Measurements from ENCODE around the gene GZF1. TPM values are rescaled to one million over a fixed set of nuclear protein-coding genes. Genes with fewer than 3 reads are reported as not detected.

The GZF1 gene
- total and polyA plus RNA-seq, 2 donors (not counting 1 experiment from before 2014, with no cell fraction given), result 12.5 to 49.0 TPM

GRCh38 chr20:23314699-23315098 lies 47.3 kb upstream of the GZF1 start:
- H3K27me3 ChIP-seq (replicated peaks in 1 of 4; ENCODE audit: control extremely low read depth in 1 of 4, control insufficient read depth in 3 of 4, insufficient read depth in 4 of 4, low read length in 3 of 4), result no peaks in the 10 kb centered on the region
- no peak overlapping the region for H3K4me2 ChIP-seq (replicated peaks; ENCODE audit: low read depth, low read length, poor library complexity, severe bottlenecking)
- WGBS (ENCODE audit: insufficient coverage), result 97% methylated on average over 4 of the region's 5 CpGs
- H3K4me3 Mint-ChIP-seq, result no peak overlapping the region
- no peak overlapping the region for H3K27ac Mint-ChIP-seq
- no peaks in the 10 kb centered on the region for H3K79me2 ChIP-seq (ENCODE audit: control insufficient read depth, insufficient read depth, low read length)
- no peaks in the 10 kb centered on the region for H3K4me1 ChIP-seq (ENCODE audit: control insufficient read depth in 2 of 2, insufficient read depth in 2 of 2, low read length in 2 of 2)
- ChIA-PET CTCF (no interaction called here), POLR2A (no interaction called here)
- intact Hi-C loops (cut with micrococcal nuclease), result no loop called here
- H3K9me3 ChIP-seq (ENCODE audit: control extremely low read depth in 1 of 3, control insufficient read depth in 2 of 3, insufficient read depth in 1 of 3, low read length in 2 of 3), result no peaks in the 10 kb centered on the region
- H3K9ac ChIP-seq (ENCODE audit: low read length), result no peak overlapping the region
- ATAC-seq (ENCODE audit: low read depth) (no peak), DNase-seq (no peak)
- no peak overlapping the region for H2AFZ ChIP-seq (ENCODE audit: insufficient read depth, low read depth, low read length, poor library complexity, severe bottlenecking)
- H3K9me3 Mint-ChIP-seq (ENCODE audit: insufficient read depth), result no peaks in the 10 kb centered on the region
- peaks cover 17% of the 10 kb centered on the region for H3K27me3 Mint-ChIP-seq
- TF ChIP-seq, protein P1, sequence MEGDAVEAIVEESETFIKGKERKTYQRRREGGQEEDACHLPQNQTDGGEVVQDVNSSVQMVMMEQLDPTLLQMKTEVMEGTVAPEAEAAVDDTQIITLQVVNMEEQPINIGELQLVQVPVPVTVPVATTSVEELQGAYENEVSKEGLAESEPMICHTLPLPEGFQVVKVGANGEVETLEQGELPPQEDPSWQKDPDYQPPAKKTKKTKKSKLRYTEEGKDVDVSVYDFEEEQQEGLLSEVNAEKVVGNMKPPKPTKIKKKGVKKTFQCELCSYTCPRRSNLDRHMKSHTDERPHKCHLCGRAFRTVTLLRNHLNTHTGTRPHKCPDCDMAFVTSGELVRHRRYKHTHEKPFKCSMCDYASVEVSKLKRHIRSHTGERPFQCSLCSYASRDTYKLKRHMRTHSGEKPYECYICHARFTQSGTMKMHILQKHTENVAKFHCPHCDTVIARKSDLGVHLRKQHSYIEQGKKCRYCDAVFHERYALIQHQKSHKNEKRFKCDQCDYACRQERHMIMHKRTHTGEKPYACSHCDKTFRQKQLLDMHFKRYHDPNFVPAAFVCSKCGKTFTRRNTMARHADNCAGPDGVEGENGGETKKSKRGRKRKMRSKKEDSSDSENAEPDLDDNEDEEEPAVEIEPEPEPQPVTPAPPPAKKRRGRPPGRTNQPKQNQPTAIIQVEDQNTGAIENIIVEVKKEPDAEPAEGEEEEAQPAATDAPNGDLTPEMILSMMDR (IDR thresholded peaks at IDR 0.05), result no peak
- no peak for TF ChIP-seq EZH2 (IDR thresholded peaks at IDR 0.05; ENCODE audit: borderline replicate concordance, insufficient read depth, low read depth, low read length, poor library complexity, severe bottlenecking)
- H3K36me3 ChIP-seq (replicated peaks in 1 of 2; ENCODE audit: control extremely low read depth in 1 of 2, control insufficient read depth in 1 of 2, extremely low read depth in 1 of 2, insufficient read depth in 2 of 2, low read length in 1 of 2), result no peaks in the 10 kb centered on the region
- no peaks in the 10 kb centered on the region for H4K20me1 ChIP-seq (ENCODE audit: control insufficient read depth, insufficient read depth, low read length, poor library complexity, severe bottlenecking)
- no peaks in the 10 kb centered on the region for H3K4me1 Mint-ChIP-seq
- no peak overlapping the region for H3K4me3 ChIP-seq (ENCODE audit: control extremely low read depth in 1 of 5, extremely low read depth in 1 of 5, insufficient read depth in 1 of 5, low read depth in 2 of 5, low read length in 4 of 5)
- H3K27ac ChIP-seq (ENCODE audit: low read length in 2 of 2), result no peak overlapping the region

DNA sequence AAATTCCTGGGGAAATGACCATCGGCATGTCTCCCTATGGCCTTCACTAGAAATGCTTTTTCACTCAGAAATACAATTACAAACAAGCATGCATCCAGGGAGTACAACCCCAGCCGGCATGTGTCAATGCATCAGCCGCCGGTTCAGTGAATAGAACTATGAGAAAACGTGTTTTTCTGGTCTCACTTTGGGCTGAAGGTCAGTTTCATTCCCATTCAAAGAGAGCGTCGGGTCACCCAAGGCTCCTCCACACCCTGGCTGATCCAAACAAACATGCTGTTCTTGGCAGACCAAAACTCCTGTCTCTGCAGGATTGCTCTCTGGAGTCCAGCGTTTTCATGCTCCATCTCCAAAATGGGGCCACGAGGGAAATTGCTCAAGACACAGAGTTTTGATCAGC lies 46.9 kb upstream of the GZF1 start:
- H3K4me3 Mint-ChIP-seq, result no peak overlapping the region
- no peaks in the 10 kb centered on the region for H3K4me1 Mint-ChIP-seq
- intact Hi-C loops (cut with micrococcal nuclease), result no loop called here
- Histone ChIP-seq H3K36me3 (replicated peaks in 1 of 2; ENCODE audit: control extremely low read depth in 1 of 2, control insufficient read depth in 1 of 2, extremely low read depth in 1 of 2, insufficient read depth in 2 of 2, low read length in 1 of 2) (no peaks in the 10 kb centered on the region), H3K27me3 (replicated peaks in 1 of 4; ENCODE audit: control extremely low read depth in 1 of 4, control insufficient read depth in 3 of 4, insufficient read depth in 4 of 4, low read length in 3 of 4) (no peaks in the 10 kb centered on the region), H3K27ac (ENCODE audit: low read length in 2 of 2) (no peak overlapping the region), H3K79me2 (ENCODE audit: control insufficient read depth, insufficient read depth, low read length) (no peaks in the 10 kb centered on the region), H3K9ac (ENCODE audit: low read length) (no peak overlapping the region), H3K9me3 (ENCODE audit: control extremely low read depth in 1 of 3, control insufficient read depth in 2 of 3, insufficient read depth in 1 of 3, low read length in 2 of 3) (no peaks in the 10 kb centered on the region), H3K4me1 (ENCODE audit: control insufficient read depth in 2 of 2, insufficient read depth in 2 of 2, low read length in 2 of 2) (no peaks in the 10 kb centered on the region), H2AFZ (ENCODE audit: insufficient read depth, low read depth, low read length, poor library complexity, severe bottlenecking) (no peak overlapping the region), H4K20me1 (ENCODE audit: control insufficient read depth, insufficient read depth, low read length, poor library complexity, severe bottlenecking) (no peaks in the 10 kb centered on the region), H3K4me2 (replicated peaks; ENCODE audit: low read depth, low read length, poor library complexity, severe bottlenecking) (no peak overlapping the region), H3K4me3 (ENCODE audit: control extremely low read depth in 1 of 5, extremely low read depth in 1 of 5, insufficient read depth in 1 of 5, low read depth in 2 of 5, low read length in 4 of 5) (no peak overlapping the region)
- ATAC-seq (ENCODE audit: low read depth), result no peak
- H3K27me3 Mint-ChIP-seq, result peaks cover 17% of the 10 kb centered on the region
- WGBS (ENCODE audit: insufficient coverage), result 96% methylated on average over 8 of the region's 9 CpGs
- TF ChIP-seq, protein P1 (IDR thresholded peaks at IDR 0.05), result no peak
- no peak for TF ChIP-seq EZH2 (IDR thresholded peaks at IDR 0.05; ENCODE audit: borderline replicate concordance, insufficient read depth, low read depth, low read length, poor library complexity, severe bottlenecking)
- no peaks in the 10 kb centered on the region for H3K9me3 Mint-ChIP-seq (ENCODE audit: insufficient read depth)
- no peak for DNase-seq
- POLR2A ChIA-PET, result no interaction called here
- CTCF ChIA-PET, result no interaction called here
- H3K27ac Mint-ChIP-seq, result no peak overlapping the region
